ENCODE results near the gene BRD7.
A peak's percentile ranks its signal among the peaks of the same experiment; 100 is the strongest.

Gene BRD7

DNA sequence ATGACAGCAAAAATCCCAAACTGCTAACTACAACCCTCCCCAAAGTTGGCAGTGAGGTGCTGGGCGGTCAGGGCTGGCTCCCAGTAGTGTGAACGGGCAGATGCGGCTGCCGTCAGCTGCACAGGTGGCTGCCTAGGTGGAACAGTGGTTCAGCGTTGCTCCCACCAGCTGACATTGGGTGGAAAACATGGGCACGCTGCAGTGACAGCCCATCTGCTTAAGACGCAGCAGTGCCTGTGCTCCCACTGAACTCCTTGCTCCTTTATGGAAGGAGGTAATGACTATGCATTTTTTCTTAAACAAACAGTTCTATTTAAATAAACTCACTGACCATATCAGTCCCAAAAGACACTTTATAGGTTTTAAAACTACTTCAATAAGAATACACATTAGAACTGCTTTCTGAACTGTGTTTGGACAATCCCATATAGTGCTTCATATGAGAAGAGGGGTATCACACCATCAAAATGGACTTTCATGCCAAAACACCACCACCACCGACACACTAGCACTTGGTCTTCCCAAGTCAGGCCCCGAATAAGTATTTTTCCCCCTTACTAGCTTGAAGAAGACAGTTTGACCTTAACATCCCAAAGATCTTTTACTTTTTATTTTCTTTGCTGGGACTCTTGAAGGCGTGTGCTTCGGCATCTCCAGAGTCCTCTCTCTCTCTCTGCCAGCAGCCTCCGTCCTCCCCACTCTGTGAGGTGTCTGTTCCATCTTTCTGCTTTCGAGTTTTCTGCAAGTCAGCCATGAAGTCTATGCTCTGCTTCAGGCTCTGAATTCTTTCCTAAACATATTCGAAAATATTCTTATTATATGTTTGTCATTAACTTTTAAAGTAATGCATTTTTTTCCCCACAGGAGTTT is 34.4 kb downstream of the BRD7 start:
- Histone ChIP-seq H4K91ac (ENCODE audit: low read depth, low read length, poor library complexity) (no peak overlapping the region), H3K27ac (replicated peaks; ENCODE audit: low read length) (no peak overlapping the region), H4K8ac (ENCODE audit: low read depth, low read length) (no peak overlapping the region)

DNA sequence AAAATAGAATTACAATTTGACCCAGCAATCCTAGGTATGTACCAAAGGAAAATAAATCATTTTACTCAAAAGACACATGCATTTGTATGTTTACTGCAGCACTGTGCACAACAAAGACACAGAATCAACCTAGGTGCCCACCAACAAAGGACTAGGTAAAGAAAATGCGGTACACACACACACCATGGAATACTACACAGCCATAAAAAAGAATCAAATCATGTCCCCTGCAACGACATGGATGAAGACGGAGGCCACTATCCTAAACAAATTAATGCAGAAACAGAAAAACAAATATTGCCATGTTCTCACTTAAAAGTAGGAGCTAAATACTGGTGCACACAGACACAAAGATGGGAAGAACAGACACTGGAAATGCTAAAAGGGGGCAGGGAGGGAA is 36.2 kb downstream of the BRD7 start:
- Histone ChIP-seq H3K9ac (ENCODE audit: low read depth, low read length, poor library complexity) (no peak overlapping the region), H2BK15ac (ENCODE audit: low read length) (no peak overlapping the region), H4K8ac (ENCODE audit: low read depth, low read length) (no peak overlapping the region), H2BK12ac (ENCODE audit: low read length) (no peak overlapping the region), H3K36me3 (replicated peaks in 1 of 2; ENCODE audit: control insufficient read depth in 2 of 2, insufficient read depth in 2 of 2, low read length in 2 of 2) (peaks cover 17 to 95% of the 10 kb centered on the region in 2 donors), H3K4ac (ENCODE audit: low read length) (no peak overlapping the region), H3K27ac (replicated peaks; ENCODE audit: low read length) (no peak overlapping the region), H2AK5ac (ENCODE audit: low read depth, low read length) (no peak overlapping the region), H2BK120ac (ENCODE audit: low read depth, low read length) (no peak overlapping the region), H2BK5ac (ENCODE audit: low read length) (no peak overlapping the region), H3K9me3 (replicated peaks in 1 of 2; ENCODE audit: control insufficient read depth in 2 of 2, insufficient read depth in 1 of 2, low read depth in 1 of 2, low read length in 2 of 2) (peaks cover 0 to 3% of the 10 kb centered on the region in 2 donors), H3K4me1 (ENCODE audit: control insufficient read depth in 2 of 2, insufficient read depth in 1 of 2, low read depth in 1 of 2, low read length in 2 of 2) (no peaks in the 10 kb centered on the region), H4K91ac (ENCODE audit: low read depth, low read length, poor library complexity) (no peak overlapping the region), H3K4me2 (ENCODE audit: insufficient read depth, low read length, poor library complexity, severe bottlenecking) (no peak overlapping the region), H3K27me3 (ENCODE audit: control insufficient read depth in 3 of 3, insufficient read depth in 3 of 3, low read depth in 1 of 3, low read length in 3 of 3) (no peaks in the 10 kb centered on the region), H3K18ac (ENCODE audit: low read length) (no peak overlapping the region), H3K14ac (ENCODE audit: low read length) (no peak overlapping the region), H3K4me3 (ENCODE audit: low read length in 2 of 2) (no peak overlapping the region), H2AFZ (ENCODE audit: low read length) (no peak overlapping the region), H3K79me1 (ENCODE audit: low read depth, low read length) (no peaks in the 10 kb centered on the region), H3K23ac (ENCODE audit: low read depth, low read length, poor library complexity) (no peak overlapping the region)
- WGBS, 2 donors (ENCODE audit: extremely low coverage in 2 of 2, insufficient read length in 2 of 2, insufficient replicate concordance in 1 of 2) = no CpG with 5 or more reads among the region's 3 CpGs
- no peak for DNase-seq (ENCODE audit: low spot score)

More for the DNA sequence above, 34.4 kb downstream of the BRD7 start:
- Histone ChIP-seq H3K4me3 (ENCODE audit: low read length in 2 of 2) (no peak overlapping the region), H3K14ac (ENCODE audit: low read length) (peak overlapping the region; percentile 77), H2BK5ac (ENCODE audit: low read length) (no peak overlapping the region), H2BK120ac (ENCODE audit: low read depth, low read length) (no peak overlapping the region), H2AFZ (ENCODE audit: low read length) (no peak overlapping the region), H3K4me2 (ENCODE audit: insufficient read depth, low read length, poor library complexity, severe bottlenecking) (no peak overlapping the region), H3K9ac (ENCODE audit: low read depth, low read length, poor library complexity) (no peak overlapping the region), H3K4ac (ENCODE audit: low read length) (no peak overlapping the region), H3K9me3 (replicated peaks in 1 of 2; ENCODE audit: control insufficient read depth in 2 of 2, insufficient read depth in 1 of 2, low read depth in 1 of 2, low read length in 2 of 2) (peaks cover 0 to 3% of the 10 kb centered on the region in 2 donors), H3K23ac (ENCODE audit: low read depth, low read length, poor library complexity) (peak overlapping the region; percentile 70), H3K36me3 (replicated peaks in 1 of 2; ENCODE audit: control insufficient read depth in 2 of 2, insufficient read depth in 2 of 2, low read length in 2 of 2) (peaks cover 22 to 95% of the 10 kb centered on the region in 2 donors), H3K27me3 (ENCODE audit: control insufficient read depth in 3 of 3, insufficient read depth in 3 of 3, low read depth in 1 of 3, low read length in 3 of 3) (no peaks in the 10 kb centered on the region), H2BK12ac (ENCODE audit: low read length) (no peak overlapping the region), H3K4me1 (ENCODE audit: control insufficient read depth in 2 of 2, insufficient read depth in 1 of 2, low read depth in 1 of 2, low read length in 2 of 2) (no peaks in the 10 kb centered on the region), H2BK15ac (ENCODE audit: low read length) (no peak overlapping the region), H2AK5ac (ENCODE audit: low read depth, low read length) (no peak overlapping the region), H3K18ac (ENCODE audit: low read length) (peak overlapping the region; percentile 7), H3K79me1 (ENCODE audit: low read depth, low read length) (no peaks in the 10 kb centered on the region)
- DNase-seq (ENCODE audit: low spot score) = no peak
- WGBS, 2 donors (ENCODE audit: extremely low coverage in 2 of 2, insufficient read length in 2 of 2, insufficient replicate concordance in 1 of 2) = no CpG with 5 or more reads among the region's 14 CpGs

DNA sequence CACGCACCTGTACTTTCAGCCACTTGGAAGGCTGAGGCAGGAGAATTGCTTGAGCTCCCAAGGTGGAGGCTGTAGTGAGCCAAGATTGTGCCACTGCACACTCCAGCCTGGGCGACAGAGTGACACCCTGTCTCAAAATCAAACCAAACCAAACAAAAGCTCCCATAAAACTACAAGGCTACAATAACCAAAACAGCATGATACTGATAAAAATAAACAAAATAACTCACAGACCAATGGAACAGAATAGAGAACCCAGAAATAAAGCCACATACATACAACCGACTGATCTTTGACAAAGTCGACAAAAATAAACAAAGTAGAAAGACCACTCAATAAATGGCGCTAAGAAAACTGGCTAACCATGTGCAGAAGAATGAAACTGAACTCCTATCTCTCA is 37.2 kb downstream of the BRD7 start:
- Histone ChIP-seq H4K8ac (ENCODE audit: low read depth, low read length) (no peak overlapping the region), H2BK5ac (ENCODE audit: low read length) (no peak overlapping the region), H3K4me3 (ENCODE audit: low read length in 2 of 2) (no peak overlapping the region), H4K91ac (ENCODE audit: low read depth, low read length, poor library complexity) (no peak overlapping the region), H3K18ac (ENCODE audit: low read length) (no peak overlapping the region), H3K36me3 (replicated peaks in 1 of 2; ENCODE audit: control insufficient read depth in 2 of 2, insufficient read depth in 2 of 2, low read length in 2 of 2) (peaks cover 22 to 96% of the 10 kb centered on the region in 2 donors), H3K27ac (replicated peaks; ENCODE audit: low read length) (no peak overlapping the region), H3K9me3 (replicated peaks in 1 of 2; ENCODE audit: control insufficient read depth in 2 of 2, insufficient read depth in 1 of 2, low read depth in 1 of 2, low read length in 2 of 2) (peaks cover 0 to 3% of the 10 kb centered on the region in 2 donors), H2BK120ac (ENCODE audit: low read depth, low read length) (no peak overlapping the region), H2AFZ (ENCODE audit: low read length) (no peak overlapping the region), H3K27me3 (ENCODE audit: control insufficient read depth in 3 of 3, insufficient read depth in 3 of 3, low read depth in 1 of 3, low read length in 3 of 3) (no peaks in the 10 kb centered on the region), H3K4me1 (ENCODE audit: control insufficient read depth in 2 of 2, insufficient read depth in 1 of 2, low read depth in 1 of 2, low read length in 2 of 2) (no peaks in the 10 kb centered on the region), H3K9ac (ENCODE audit: low read depth, low read length, poor library complexity) (no peak overlapping the region), H2BK12ac (ENCODE audit: low read length) (no peak overlapping the region), H3K79me1 (ENCODE audit: low read depth, low read length) (no peaks in the 10 kb centered on the region), H2BK15ac (ENCODE audit: low read length) (no peak overlapping the region), H3K4me2 (ENCODE audit: insufficient read depth, low read length, poor library complexity, severe bottlenecking) (no peak overlapping the region), H3K4ac (ENCODE audit: low read length) (no peak overlapping the region), H2AK5ac (ENCODE audit: low read depth, low read length) (no peak overlapping the region), H3K14ac (ENCODE audit: low read length) (no peak overlapping the region), H3K23ac (ENCODE audit: low read depth, low read length, poor library complexity) (no peak overlapping the region)
- WGBS, 2 donors (ENCODE audit: extremely low coverage in 2 of 2, insufficient read length in 2 of 2, insufficient replicate concordance in 1 of 2) = no CpG with 5 or more reads among the region's 5 CpGs
- DNase-seq (ENCODE audit: low spot score) = no peak

DNA sequence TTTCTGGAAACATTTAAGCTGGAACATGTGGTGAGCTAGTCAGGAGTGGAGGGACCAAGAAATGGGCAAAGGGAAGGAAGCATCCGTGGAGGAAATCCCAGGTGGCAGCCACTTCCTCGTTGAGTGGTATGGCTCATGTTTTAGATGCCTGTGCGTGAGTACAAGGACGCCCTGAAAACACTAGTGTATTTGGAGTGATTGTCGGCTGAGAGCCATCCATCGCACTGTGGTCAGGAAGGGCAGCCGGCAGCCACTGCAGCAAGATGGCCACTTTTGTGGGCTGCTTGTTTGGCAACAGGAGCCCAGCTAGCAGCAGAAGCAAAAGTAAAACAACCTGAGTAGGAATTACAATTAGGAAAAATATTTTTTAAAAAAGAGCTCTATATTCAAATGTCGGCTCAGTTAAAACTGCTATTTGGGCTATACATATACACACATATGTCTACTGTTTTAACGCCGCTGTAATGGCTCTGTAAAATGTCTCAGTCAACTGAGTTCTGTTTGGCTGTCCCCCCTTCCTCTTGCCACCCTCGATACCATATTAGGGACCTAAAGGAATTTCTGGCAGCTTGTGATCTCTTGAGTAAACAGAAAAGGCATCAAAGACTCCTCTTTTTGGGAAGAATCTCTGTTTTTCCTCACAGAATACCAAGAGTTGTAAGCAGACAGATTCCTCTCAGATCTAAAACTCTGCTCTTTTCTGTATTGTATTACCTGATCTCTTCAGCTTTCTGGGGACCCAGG is 39.2 kb downstream of the BRD7 start:
- H3K9ac ChIP-seq (ENCODE audit: low read depth, low read length, poor library complexity) = no peak overlapping the region
- no peak overlapping the region for H2BK120ac ChIP-seq (ENCODE audit: low read depth, low read length)
- WGBS, 2 donors (ENCODE audit: extremely low coverage in 2 of 2, insufficient read length in 2 of 2, insufficient replicate concordance in 1 of 2) = no CpG with 5 or more reads among the region's 11 CpGs
- no peak overlapping the region for H3K4ac ChIP-seq (ENCODE audit: low read length)
- H2AFZ ChIP-seq (ENCODE audit: low read length) = no peak overlapping the region
- no peak overlapping the region for H2AK5ac ChIP-seq (ENCODE audit: low read depth, low read length)
- H3K9me3 ChIP-seq (replicated peaks in 1 of 2; ENCODE audit: control insufficient read depth in 2 of 2, insufficient read depth in 1 of 2, low read depth in 1 of 2, low read length in 2 of 2) = peaks cover 0 to 3% of the 10 kb centered on the region in 2 donors
- no peak overlapping the region for H3K4me2 ChIP-seq (ENCODE audit: insufficient read depth, low read length, poor library complexity, severe bottlenecking)
- no peak overlapping the region for H3K18ac ChIP-seq (ENCODE audit: low read length)
- no peak overlapping the region for H2BK12ac ChIP-seq (ENCODE audit: low read length)
- no peak overlapping the region for H2BK15ac ChIP-seq (ENCODE audit: low read length)
- H3K14ac ChIP-seq (ENCODE audit: low read length) = no peak overlapping the region
- no peak for DNase-seq (ENCODE audit: low spot score)
- H3K4me3 ChIP-seq (ENCODE audit: low read length in 2 of 2) = peak overlapping the region in 1 of 2 donors; percentile 2
- H3K27me3 ChIP-seq (ENCODE audit: control insufficient read depth in 3 of 3, insufficient read depth in 3 of 3, low read depth in 1 of 3, low read length in 3 of 3) = no peaks in the 10 kb centered on the region
- H4K8ac ChIP-seq (ENCODE audit: low read depth, low read length) = no peak overlapping the region
- no peak overlapping the region for H3K23ac ChIP-seq (ENCODE audit: low read depth, low read length, poor library complexity)
- no peak overlapping the region for H4K91ac ChIP-seq (ENCODE audit: low read depth, low read length, poor library complexity)
- H3K4me1 ChIP-seq (ENCODE audit: control insufficient read depth in 2 of 2, insufficient read depth in 1 of 2, low read depth in 1 of 2, low read length in 2 of 2) = no peaks in the 10 kb centered on the region
- no peaks in the 10 kb centered on the region for H3K79me1 ChIP-seq (ENCODE audit: low read depth, low read length)
- H2BK5ac ChIP-seq (ENCODE audit: low read length) = no peak overlapping the region
- no peak overlapping the region for H3K27ac ChIP-seq (replicated peaks; ENCODE audit: low read length)
- H3K36me3 ChIP-seq (replicated peaks in 1 of 2; ENCODE audit: control insufficient read depth in 2 of 2, insufficient read depth in 2 of 2, low read length in 2 of 2) = peaks cover 24 to 97% of the 10 kb centered on the region in 2 donors
